Renal cortical epithelial cell (primary cell): ENCODE measurements around the gene RNASE4. TPM values are rescaled to one million over a fixed set of nuclear protein-coding genes. Genes with fewer than 3 reads are reported as not detected.

Experiments
- DNase-seq: peaks from one replicate; pipeline ENCODE4 v3.0.0-alpha.2; 2011; ENCODE audit warnings: low read depth
- total RNA-seq: library from RNA; depleted of rRNA; stranded (reverse); fragments of >200 nt; gene quantifications from 2 replicates; pipeline ENCODE4 v1.2.3, GENCODE V29; 2014

RNASE4 gene
- total RNA-seq, 1 donor from 2014 or later, result 15.3 TPM

DNA sequence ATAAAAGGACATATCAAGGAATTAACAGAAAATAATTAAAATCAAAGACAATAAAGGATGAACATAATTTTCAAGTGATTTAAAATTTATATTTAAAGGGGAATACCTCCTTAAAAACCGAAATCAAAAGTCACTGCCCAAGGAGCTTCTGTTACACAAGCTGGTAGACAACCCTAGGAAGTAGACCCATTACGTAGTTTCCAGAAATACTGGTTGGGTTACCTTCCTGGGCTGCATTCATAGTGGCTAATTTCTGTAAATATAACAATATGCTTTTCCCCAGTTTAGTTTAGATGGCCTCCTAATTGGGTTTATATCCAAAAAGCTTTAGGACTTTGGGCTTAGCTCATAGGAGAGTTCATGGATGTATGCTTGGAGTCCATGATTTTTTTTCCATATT is 59.2 kb downstream of the RNASE4 start:
- DNase-seq, result no peak

GRCh38 chr14:20745571-20746358 is 61.4 kb downstream of the RNASE4 start, which contains the start of gene EDDM3A:
EDDM3A (plus strand) TSS chr14:20745887; CDS start chr14:20747581, 1,694 bp downstream.
- no peak for DNase-seq

DNA sequence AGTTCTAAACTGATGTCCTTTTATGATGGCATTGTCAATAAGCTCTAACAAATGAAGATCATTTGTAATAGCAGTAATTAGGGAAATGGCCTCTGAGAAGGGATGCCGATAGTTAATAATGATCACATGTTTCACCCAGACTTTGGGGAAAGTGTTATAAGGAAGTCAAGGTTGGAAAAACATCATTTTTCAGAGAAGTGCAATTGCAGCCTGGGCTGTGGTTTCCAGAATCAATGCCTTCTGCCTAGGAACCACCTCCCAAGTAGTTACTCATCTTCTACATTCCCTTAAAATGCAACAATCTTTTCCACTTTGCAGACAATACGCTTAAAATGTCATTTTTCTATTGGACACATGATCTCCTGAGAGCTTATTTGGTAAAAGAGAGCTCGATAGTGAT is 62.2 kb downstream of the RNASE4 start:
- DNase-seq, result no peak

- DNase-seq, result no peak
Measured at GRCh38 chr14:20748439-20748838, 64.1 kb downstream of the RNASE4 start.

- DNase-seq, result no peak
Measured at GRCh38 chr14:20750194-20750593, 65.8 kb downstream of the RNASE4 start.

Other genes with a start within 250 kb of the RNASE4 start
- gene KLHL33, start 248.4 kb upstream of the RNASE4 start, total RNA-seq, result not detected in 2 replicates
- gene OSGEP, start 229.7 kb upstream of the RNASE4 start, total RNA-seq, result 22.9 and 60.1 TPM in 2 replicates
- 66.0 and 73.5 TPM in 2 replicates for gene APEX1, start 229.3 kb upstream of the RNASE4 start, total RNA-seq
- gene PIP4P1, start 223.1 kb upstream of the RNASE4 start, total RNA-seq, result 14.9 and 23.1 TPM in 2 replicates
- 88.2 and 172 TPM in 2 replicates for gene PNP, start 215.2 kb upstream of the RNASE4 start, total RNA-seq
- gene RNASE10, start 179.0 kb upstream of the RNASE4 start, total RNA-seq, result not detected in 2 replicates
- not detected in 2 replicates for gene RNASE9, start 123.5 kb upstream of the RNASE4 start, total RNA-seq
- gene RNASE11, start 96.6 kb upstream of the RNASE4 start, total RNA-seq, result not detected in 2 replicates
- gene RNASE12, start 93.2 kb upstream of the RNASE4 start, total RNA-seq, result not detected in 2 replicates
- gene OR6S1, start 42.9 kb upstream of the RNASE4 start, total RNA-seq, result not detected in 2 replicates
- 2.3 and 4.5 TPM in 2 replicates for gene ANG, start 4.2 kb downstream of the RNASE4 start, total RNA-seq
- gene EDDM3A, start 61.3 kb downstream of the RNASE4 start, total RNA-seq, result not detected in 2 replicates
- gene EDDM3B, start 83.8 kb downstream of the RNASE4 start, total RNA-seq, result not detected in 2 replicates
- gene RNASE6, start 96.7 kb downstream of the RNASE4 start, total RNA-seq, result not detected in 2 replicates
- gene RNASE1, start 118.3 kb downstream of the RNASE4 start, total RNA-seq, result 0.52 TPM in 1 of 2 replicates, not detected in the other
- not detected in 2 replicates for gene RNASE3, start 206.8 kb downstream of the RNASE4 start, total RNA-seq